DOHH2 (cell line): Measurements from ENCODE around the gene TPRG1L.

ENCODE experiments used
- H3F3A ChIP-seq: fragments of 200-600 bp; sonication (generic), shearing (Covaris generic); 2 replicates; pipeline ENCODE4 v1.6.0; 2016; ENCODE audit warnings: antibody characterized with exemption, mild to moderate bottlenecking; ENCODE audit not compliant: control insufficient read depth, insufficient read depth
- H3K27ac ChIP-seq: fragments of 200-600 bp; sonication (generic); 2 replicates; pipeline ENCODE4 v1.5.1; 2014; ENCODE audit warnings: low read depth, mild to moderate bottlenecking, low read length, moderate library complexity
- H3K27me3 ChIP-seq: fragments of 200-600 bp; sonication (generic); 2 replicates; pipeline ENCODE4 v1.6.1; 2014; ENCODE audit warnings: mild to moderate bottlenecking, low read length, mixed read lengths; ENCODE audit not compliant: control insufficient read depth
- H3K36me3 ChIP-seq: fragments of 200-600 bp; sonication (generic); 2 replicates; pipeline ENCODE4 v1.6.1; 2014; ENCODE audit warnings: mild to moderate bottlenecking, low read length, moderate library complexity, mixed read lengths; ENCODE audit not compliant: control insufficient read depth
- H3K4me1 ChIP-seq: fragments of 200-600 bp; sonication (generic); 2 replicates; pipeline ENCODE4 v1.6.1; 2014; ENCODE audit warnings: mild to moderate bottlenecking, low read length, mixed read lengths; ENCODE audit not compliant: control insufficient read depth
- H3K4me2 ChIP-seq: fragments of 200-600 bp; sonication (generic); 2 replicates; pipeline ENCODE4 v1.6.0; 2014; ENCODE audit warnings: mild to moderate bottlenecking, low read length, moderate library complexity
- H3K4me3 ChIP-seq: fragments of 200-600 bp; sonication (generic); 2 replicates; pipeline ENCODE4 v1.5.1; 2014; ENCODE audit warnings: mild to moderate bottlenecking, low read length, mixed read lengths
- H3K79me2 ChIP-seq: fragments of 200-600 bp; sonication (generic); 2 replicates; pipeline ENCODE4 v1.6.1; 2014; ENCODE audit warnings: mild to moderate bottlenecking, low read length, mixed read lengths; ENCODE audit not compliant: control insufficient read depth
- H3K9me2 ChIP-seq: fragments of 200-600 bp; sonication (generic); replicated peaks from 2 replicates; pipeline ENCODE4 v1.6.1; 2014; ENCODE audit warnings: mild to moderate bottlenecking, low read length, mixed read lengths; ENCODE audit not compliant: control insufficient read depth
- H3K9me3 ChIP-seq: fragments of 200-600 bp; sonication (generic); 2 replicates; pipeline ENCODE4 v1.6.1; 2014; ENCODE audit warnings: antibody characterized with exemption, low read length, mixed read lengths; ENCODE audit not compliant: control insufficient read depth, insufficient read depth
- H4K20me1 ChIP-seq: fragments of 200-600 bp; sonication (generic); 2 replicates; pipeline ENCODE4 v1.6.0; 2014; ENCODE audit warnings: low read depth, mild to moderate bottlenecking, antibody characterized with exemption, low read length, moderate library complexity; ENCODE audit not compliant: control insufficient read depth, insufficient read depth
- EZH2phosphoT487 ChIP-seq: fragments of 200-600 bp; sonication (generic); IDR thresholded peaks from 2 replicates; pipeline ENCODE4 v1.6.1; 2017; ENCODE audit warnings: borderline replicate concordance, mild to moderate bottlenecking, antibody characterized with exemption, low read length, moderate library complexity, mixed read lengths
- TF ChIP-seq, protein P1 (sequence below): fragments of 200-600 bp; sonication (generic); IDR thresholded peaks from one replicate; pipeline ENCODE4 v1.5.1; 2014; ENCODE audit warnings: antibody characterized with exemption, mild to moderate bottlenecking, low read depth, low read length; ENCODE audit not compliant: poor library complexity, severe bottlenecking

The TPRG1L gene

DNA sequence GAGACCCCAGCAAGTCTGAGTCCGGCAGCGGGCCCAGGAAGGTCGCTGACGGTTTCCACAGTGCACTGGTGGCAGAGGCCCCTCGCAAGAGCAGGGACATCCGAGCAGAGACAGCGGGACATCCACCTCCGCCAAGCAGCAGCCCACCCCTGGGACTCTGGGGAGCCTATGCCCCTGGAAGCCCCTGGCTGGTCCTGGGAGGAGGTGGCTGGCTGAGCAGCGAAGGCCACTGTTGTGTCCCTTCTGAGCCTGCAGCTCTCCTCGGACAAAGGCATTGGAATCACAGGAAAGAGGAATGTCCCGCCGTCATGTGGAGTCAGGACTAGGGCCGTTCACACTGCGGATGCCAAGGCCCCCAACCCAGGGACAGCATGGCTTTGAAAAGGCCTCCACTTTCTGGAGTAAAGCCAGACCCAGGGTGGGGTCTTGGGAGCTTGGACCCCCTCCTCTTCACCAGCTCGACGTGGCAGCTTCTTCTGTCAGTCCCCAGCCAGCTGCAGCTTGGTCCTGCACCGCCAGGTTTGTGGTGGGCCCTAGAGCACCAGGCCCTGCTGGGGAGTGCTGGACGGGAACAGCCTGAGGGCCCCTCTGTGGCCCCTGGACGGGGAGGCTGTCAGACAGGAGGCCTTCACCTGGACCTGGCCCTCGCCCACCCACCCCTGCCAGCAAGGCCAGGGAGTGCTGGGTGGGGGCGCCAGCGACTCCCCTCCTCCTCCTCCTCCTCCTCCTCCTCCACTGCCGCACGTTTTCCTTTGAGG, 14.9 kb upstream of the TPRG1L start:
- Histone ChIP-seq H3K27me3 (peaks cover 51% of the 10 kb centered on the region), H3K36me3 (no peaks in the 10 kb centered on the region), H3K9me3 (no peaks in the 10 kb centered on the region), H3K4me3 (no peak overlapping the region), H3K4me1 (peaks cover 13% of the 10 kb centered on the region), H3K4me2 (no peak overlapping the region), H3F3A (0 out of 2 replicates have a peak, but pooled peaks cover 2% of the 10 kb centered on the region), H3K27ac (no peak overlapping the region), H3K79me2 (no peaks in the 10 kb centered on the region), H4K20me1 (no peaks in the 10 kb centered on the region), H3K9me2 (no peaks in the 10 kb centered on the region)
- TF ChIP-seq EZH2phosphoT487 = no peak
- TF ChIP-seq, protein P1, sequence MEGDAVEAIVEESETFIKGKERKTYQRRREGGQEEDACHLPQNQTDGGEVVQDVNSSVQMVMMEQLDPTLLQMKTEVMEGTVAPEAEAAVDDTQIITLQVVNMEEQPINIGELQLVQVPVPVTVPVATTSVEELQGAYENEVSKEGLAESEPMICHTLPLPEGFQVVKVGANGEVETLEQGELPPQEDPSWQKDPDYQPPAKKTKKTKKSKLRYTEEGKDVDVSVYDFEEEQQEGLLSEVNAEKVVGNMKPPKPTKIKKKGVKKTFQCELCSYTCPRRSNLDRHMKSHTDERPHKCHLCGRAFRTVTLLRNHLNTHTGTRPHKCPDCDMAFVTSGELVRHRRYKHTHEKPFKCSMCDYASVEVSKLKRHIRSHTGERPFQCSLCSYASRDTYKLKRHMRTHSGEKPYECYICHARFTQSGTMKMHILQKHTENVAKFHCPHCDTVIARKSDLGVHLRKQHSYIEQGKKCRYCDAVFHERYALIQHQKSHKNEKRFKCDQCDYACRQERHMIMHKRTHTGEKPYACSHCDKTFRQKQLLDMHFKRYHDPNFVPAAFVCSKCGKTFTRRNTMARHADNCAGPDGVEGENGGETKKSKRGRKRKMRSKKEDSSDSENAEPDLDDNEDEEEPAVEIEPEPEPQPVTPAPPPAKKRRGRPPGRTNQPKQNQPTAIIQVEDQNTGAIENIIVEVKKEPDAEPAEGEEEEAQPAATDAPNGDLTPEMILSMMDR = no peak

DNA sequence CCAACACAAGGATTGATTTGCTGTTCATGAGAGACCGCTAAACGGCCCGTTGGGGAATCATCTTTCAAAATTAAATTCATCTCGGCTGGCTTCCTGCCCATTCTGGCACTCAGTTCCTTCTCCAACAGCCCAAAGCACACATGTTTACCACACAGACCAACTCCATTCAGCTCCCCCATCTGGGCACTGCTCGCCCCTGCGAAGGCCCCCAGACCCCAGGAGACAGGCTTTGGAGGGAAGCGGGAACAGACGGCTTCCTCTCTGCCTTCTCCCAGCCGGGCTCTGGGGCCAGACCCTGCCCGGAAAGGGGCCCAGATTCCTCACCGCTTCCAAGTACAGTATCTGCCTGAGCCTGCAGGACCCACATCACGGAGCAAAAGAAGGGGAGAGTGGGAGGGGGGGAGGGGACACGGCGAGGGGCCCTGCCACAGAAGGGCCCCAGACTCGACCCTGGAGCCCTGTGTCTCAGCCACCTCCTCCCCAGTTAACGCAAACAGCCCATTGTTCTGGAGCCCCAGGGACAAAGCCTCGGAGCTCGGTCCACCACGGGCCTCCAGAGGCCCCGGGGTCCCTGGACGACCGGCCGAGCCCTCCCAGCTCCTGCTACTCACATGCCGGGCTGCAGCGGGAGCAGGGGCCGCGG, 14.2 kb upstream of the TPRG1L start:
- Histone ChIP-seq H3K4me3 (peak overlapping the region; percentile 37), H3K9me3 (no peaks in the 10 kb centered on the region), H3K4me1 (peaks cover 13% of the 10 kb centered on the region), H3K36me3 (no peaks in the 10 kb centered on the region), H3K79me2 (no peaks in the 10 kb centered on the region), H3K4me2 (peak overlapping the region; percentile 47), H3K27me3 (peaks cover 53% of the 10 kb centered on the region), H3K27ac (no peak overlapping the region), H4K20me1 (no peaks in the 10 kb centered on the region), H3F3A (0 out of 2 replicates have a peak, but pooled peaks cover 2% of the 10 kb centered on the region), H3K9me2 (no peaks in the 10 kb centered on the region)
- no peak for TF ChIP-seq EZH2phosphoT487
- TF ChIP-seq, protein P1 = no peak

DNA sequence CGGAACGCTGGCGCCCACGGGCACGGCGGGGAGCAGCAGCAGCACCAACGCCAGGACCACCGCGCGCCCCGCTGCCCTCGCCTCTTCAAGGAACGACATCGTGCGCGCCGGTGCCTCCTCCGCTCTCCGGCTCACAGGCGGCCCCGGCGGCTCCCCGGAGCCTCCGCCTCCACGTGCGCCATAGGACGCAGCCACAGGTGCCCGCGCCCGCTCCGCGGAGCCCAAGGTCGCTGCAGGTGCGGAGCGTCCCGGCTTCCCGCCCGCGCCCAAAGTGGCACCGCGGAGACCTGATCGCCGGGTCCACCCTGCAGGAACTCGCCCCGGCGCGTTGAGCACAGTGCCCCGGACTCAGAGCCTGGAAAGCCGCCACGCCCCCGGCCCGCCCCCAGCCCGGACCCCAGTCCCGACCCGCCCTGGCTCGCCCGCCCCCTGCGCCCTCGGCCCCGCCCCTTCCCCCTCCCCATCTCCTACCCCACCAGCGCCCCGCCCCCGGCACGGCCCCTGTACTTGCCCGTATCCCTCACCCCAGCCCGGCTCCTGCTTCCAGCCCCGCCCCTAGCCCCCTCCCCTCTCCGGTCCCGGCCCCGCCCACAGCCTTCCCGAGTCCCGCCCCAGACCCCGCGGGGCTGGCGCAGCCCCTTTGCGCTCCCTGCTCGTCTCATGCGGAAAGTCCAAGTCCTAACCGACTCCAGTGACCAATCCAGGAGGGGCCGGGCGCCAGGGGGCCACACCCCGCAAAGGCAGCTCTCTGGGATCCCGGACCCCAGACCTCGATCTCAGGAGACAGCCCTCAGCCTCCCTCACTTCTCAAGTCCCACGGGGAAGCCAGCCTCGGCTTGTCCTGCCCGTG, 13.4 kb upstream of the TPRG1L start, which contains the start of gene MEGF6:
MEGF6 (minus strand) TSS at position 339 of the 850 bp plus-strand sequence; CDS start at position 99, 240 bp downstream.
- H3F3A ChIP-seq = 0 out of 2 replicates have a peak, but pooled peaks cover 2% of the 10 kb centered on the region
- peak within 1 kb of the TSS; percentile 37 for H3K4me3 ChIP-seq

More for the DNA sequence above, 13.4 kb upstream of the TPRG1L start, which contains the start of gene MEGF6:
- peaks cover 53% of the 10 kb centered on the region for H3K27me3 ChIP-seq
- no peaks in the 10 kb centered on the region for H3K9me3 ChIP-seq
- TF ChIP-seq, protein P1 = no peak
- TF ChIP-seq EZH2phosphoT487 = peak; percentile 41; the same call in 1 of the 2 replicates
- H3K27ac ChIP-seq = no peak within 1 kb of the TSS
- peak within 1 kb of the TSS; percentile 47 for H3K4me2 ChIP-seq
- H3K9me2 ChIP-seq = no peaks in the 10 kb centered on the region
- peaks cover 13% of the 10 kb centered on the region for H3K4me1 ChIP-seq
- no peaks in the 10 kb centered on the region for H3K36me3 ChIP-seq
- H3K79me2 ChIP-seq = no peaks in the 10 kb centered on the region
- no peaks in the 10 kb centered on the region for H4K20me1 ChIP-seq
